Muscle of arm (tissue), 12 donors: Measurements from ENCODE around the gene SKA3. TPM values are rescaled to one million over a fixed set of nuclear protein-coding genes. Genes with fewer than 3 reads are reported as not detected.

Experiments used
- DNase-seq: peaks from one replicate; pipeline ENCODE4 v3.0.0-alpha.2; 2013
- polyA plus RNA-seq, 12 donors: library from polyadenylated mRNA; unstranded; fragments of 120-200 nt; gene quantifications; one replicate each; pipeline ENCODE4 v1.2.1, GENCODE V29; 2013; ENCODE audit not compliant: insufficient read length in 12 of 12

The SKA3 gene
- polyA plus RNA-seq, 12 donors = 3.5 to 13.7 (median 6.3) TPM; not detected in 2

GRCh38 chr13:21117104-21117809 lies 59.1 kb downstream of the SKA3 start:
- DNase-seq = no peak

- no peak for DNase-seq
Measured at GRCh38 chr13:21116141-21116540, 60.2 kb downstream of the SKA3 start.

GRCh38 chr13:21115231-21115630 lies 61.1 kb downstream of the SKA3 start:
- DNase-seq = no peak

GRCh38 chr13:21111546-21111945 lies 64.8 kb downstream of the SKA3 start:
- DNase-seq = no peak

GRCh38 chr13:21109168-21109567 lies 67.2 kb downstream of the SKA3 start:
- DNase-seq = no peak

GRCh38 chr13:21106089-21106488 lies 70.3 kb downstream of the SKA3 start:
- DNase-seq = no peak

- no peak for DNase-seq
Measured at GRCh38 chr13:21104199-21105019, 71.9 kb downstream of the SKA3 start.

Other genes with a start within 250 kb of the SKA3 start
- 10 to 100 TPM in 11 of 12 donors, not detected in 1; 14.4 to 23.0 (median 17.3) TPM for gene LATS2, start 115.0 kb downstream of the SKA3 start, polyA plus RNA-seq
- 100 to 1,000 TPM in 11 of 12 donors, not detected in 1; 170 to 228 (median 209) TPM for gene SAP18, start 36.4 kb downstream of the SKA3 start, polyA plus RNA-seq
- gene MRPL57, start 106 bp upstream of the SKA3 start, polyA plus RNA-seq = 10 to 100 TPM in 11 of 12 donors, not detected in 1; 13.6 to 17.6 (median 15.5) TPM